GM12892 (cell line): ENCODE measurements around the gene MEGF11.

Experiments used
- POLR2A ChIP-seq: IDR thresholded peaks from 2 replicates; pipeline ENCODE4 v1.6.1; 2011; ENCODE audit warnings: low read depth, low read length, control low read depth
- POLR2AphosphoS5 ChIP-seq: IDR thresholded peaks from 2 replicates; pipeline ENCODE4 v1.6.1; 2011; ENCODE audit warnings: low read depth, low read length, control low read depth

DNA sequence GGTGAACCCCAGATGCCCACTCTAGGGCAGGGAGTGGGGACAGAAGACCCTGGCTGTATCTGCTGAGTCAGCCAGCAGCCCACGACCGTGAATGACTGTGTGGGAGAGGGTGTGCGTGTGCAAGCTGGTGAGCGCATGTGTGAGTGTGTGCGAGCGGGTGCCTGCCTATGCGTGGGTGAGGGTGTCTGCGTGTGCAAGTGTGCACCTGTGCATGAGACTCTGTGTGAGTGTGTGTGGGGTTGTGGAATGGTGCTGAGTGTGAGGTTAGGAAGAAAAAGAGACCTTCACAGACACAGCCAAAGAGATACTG is 235.1 kb downstream of the MEGF11 start:
- TF ChIP-seq POLR2A (no peak), POLR2AphosphoS5 (no peak)
